SU-DHL-6 (cell line): ENCODE results near the gene SOBP.

ENCODE experiments used
- EZH2phosphoT487 ChIP-seq: fragments of 200-600 bp; sonication (generic), shearing (Covaris generic); conservative IDR thresholded peaks from 2 replicates; pipeline ENCODE4 v1.6.1; 2018; ENCODE audit warnings: mild to moderate bottlenecking, antibody characterized with exemption, low read length, moderate library complexity, mixed read lengths
- TF ChIP-seq, protein P1 (sequence below): fragments of 200-600 bp; sonication (generic); IDR thresholded peaks from one replicate; pipeline ENCODE4 v1.5.1; 2017; ENCODE audit warnings: antibody characterized with exemption, mild to moderate bottlenecking, low read length, moderate library complexity; ENCODE audit not compliant: insufficient read depth, poor library complexity, severe bottlenecking

DNA sequence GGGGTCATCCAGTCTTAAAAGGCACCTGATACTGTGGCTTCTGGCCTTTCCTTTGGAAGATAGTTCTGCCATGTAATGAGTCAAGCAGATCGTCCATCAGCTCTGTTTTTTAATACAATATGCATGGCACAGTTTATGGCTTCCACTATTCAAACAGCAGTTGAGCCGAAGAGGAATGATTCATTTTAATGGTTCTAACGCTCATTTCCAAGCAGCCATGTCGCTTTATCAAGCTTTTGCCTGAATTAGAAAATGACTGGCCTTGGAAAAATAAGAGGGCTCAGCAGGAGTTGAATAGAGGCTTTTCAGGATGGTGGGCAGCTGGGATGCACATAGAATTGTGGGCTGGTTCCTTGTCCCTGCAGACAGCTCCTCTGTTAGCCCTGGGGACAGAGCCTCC, 138.1 kb downstream of the SOBP start:
- TF ChIP-seq, protein P1, sequence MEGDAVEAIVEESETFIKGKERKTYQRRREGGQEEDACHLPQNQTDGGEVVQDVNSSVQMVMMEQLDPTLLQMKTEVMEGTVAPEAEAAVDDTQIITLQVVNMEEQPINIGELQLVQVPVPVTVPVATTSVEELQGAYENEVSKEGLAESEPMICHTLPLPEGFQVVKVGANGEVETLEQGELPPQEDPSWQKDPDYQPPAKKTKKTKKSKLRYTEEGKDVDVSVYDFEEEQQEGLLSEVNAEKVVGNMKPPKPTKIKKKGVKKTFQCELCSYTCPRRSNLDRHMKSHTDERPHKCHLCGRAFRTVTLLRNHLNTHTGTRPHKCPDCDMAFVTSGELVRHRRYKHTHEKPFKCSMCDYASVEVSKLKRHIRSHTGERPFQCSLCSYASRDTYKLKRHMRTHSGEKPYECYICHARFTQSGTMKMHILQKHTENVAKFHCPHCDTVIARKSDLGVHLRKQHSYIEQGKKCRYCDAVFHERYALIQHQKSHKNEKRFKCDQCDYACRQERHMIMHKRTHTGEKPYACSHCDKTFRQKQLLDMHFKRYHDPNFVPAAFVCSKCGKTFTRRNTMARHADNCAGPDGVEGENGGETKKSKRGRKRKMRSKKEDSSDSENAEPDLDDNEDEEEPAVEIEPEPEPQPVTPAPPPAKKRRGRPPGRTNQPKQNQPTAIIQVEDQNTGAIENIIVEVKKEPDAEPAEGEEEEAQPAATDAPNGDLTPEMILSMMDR: no peak
- TF ChIP-seq EZH2phosphoT487: no peak
